Activated T-helper 17 cell treated with anti-CD3 and anti-CD28 coated beads, Interleukin-2, amount 50 U/mL, for 72 hours (primary cell): ENCODE results near the gene ZNF407. TPM values are rescaled to one million over a fixed set of nuclear protein-coding genes. Genes with fewer than 3 reads are reported as not detected.

Experiments used
- ATAC-seq: fragments of 150-1000 bp; cut with Tn5 transposase; replicated peaks from 2 replicates; pipeline ENCODE4 v1.10.0; 2021; ENCODE audit warnings: mild to moderate bottlenecking, moderate library complexity
- H3K27ac Mint-ChIP-seq: one replicate; pipeline ENCODE4 v1.8.0; 2022; ENCODE audit warnings: mixed read lengths
- H3K27me3 Mint-ChIP-seq: one replicate; pipeline ENCODE4 v1.8.0; 2022; ENCODE audit warnings: mixed read lengths
- H3K36me3 Mint-ChIP-seq: one replicate; pipeline ENCODE4 v1.8.0; 2022; ENCODE audit warnings: low read depth, mild to moderate bottlenecking, mixed read lengths
- H3K4me1 Mint-ChIP-seq: one replicate; pipeline ENCODE4 v1.8.0; 2022; ENCODE audit warnings: mixed read lengths
- H3K4me3 Mint-ChIP-seq: one replicate; pipeline ENCODE4 v1.8.0; 2022; ENCODE audit warnings: mild to moderate bottlenecking, mixed read lengths
- H3K9me3 Mint-ChIP-seq: one replicate; pipeline ENCODE4 v1.8.0; 2022; ENCODE audit warnings: mixed read lengths
- total RNA-seq, 2 donors: library from RNA; stranded (reverse); gene quantifications; one replicate each; pipeline ENCODE4 v1.2.3, GENCODE V29; 2022

The ZNF407 gene
- total RNA-seq, 2 donors from 2014 or later: 17.9 to 22.5 TPM

DNA sequence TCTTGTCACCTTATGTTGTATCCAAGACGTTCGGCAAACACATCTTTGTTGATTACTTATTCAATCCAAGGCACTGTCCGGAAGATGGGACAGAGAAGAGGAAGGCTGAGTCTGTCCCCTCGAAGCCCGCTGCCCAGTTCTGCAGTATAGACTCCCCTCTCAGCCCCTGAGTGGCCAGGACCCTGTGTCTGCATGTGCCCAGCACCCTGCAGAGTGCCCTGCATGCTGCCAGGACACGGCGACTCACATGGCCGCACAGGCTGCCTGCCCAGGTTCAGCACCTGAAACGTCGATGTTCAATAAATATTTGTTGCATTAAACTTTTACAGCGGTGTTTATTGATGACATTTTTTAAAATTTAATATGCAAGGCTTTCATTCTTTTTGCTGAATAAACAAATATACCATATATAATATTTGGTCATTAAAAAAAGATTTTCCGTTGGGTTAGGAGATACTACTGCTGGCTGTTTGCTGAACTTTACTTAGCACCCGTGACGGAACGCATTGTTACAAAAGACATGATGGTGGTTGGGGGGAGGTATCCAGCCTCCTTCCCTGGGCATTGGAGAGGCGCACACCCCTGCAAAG is 464.7 kb downstream of the ZNF407 start:
- no peaks in the 10 kb centered on the region for H3K27me3 Mint-ChIP-seq
- no peak overlapping the region for H3K4me3 Mint-ChIP-seq
- no peaks in the 10 kb centered on the region for H3K4me1 Mint-ChIP-seq
- H3K27ac Mint-ChIP-seq: no peak overlapping the region
- no peaks in the 10 kb centered on the region for H3K9me3 Mint-ChIP-seq
- ATAC-seq: no peak
- H3K36me3 Mint-ChIP-seq: no peaks in the 10 kb centered on the region

DNA sequence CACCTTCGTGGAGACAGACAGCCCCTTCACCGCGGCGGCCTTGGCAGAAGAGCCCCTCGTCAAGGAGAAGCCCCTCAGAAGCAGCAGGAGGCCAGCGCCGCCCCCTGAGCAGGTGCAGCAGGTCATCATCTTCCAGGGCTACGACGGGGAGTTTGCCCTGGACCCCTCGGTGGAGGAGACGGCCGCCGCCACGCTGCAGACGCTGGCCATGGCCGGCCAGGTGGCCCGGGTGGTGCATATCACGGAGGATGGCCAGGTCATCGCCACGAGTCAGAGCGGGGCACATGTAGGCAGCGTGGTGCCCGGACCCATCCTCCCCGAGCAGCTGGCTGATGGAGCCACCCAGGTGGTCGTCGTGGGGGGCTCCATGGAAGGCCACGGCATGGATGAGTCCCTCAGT is 465.5 kb downstream of the ZNF407 start:
- no peak for ATAC-seq
- Mint-ChIP-seq H3K27me3 (no peaks in the 10 kb centered on the region), H3K4me3 (no peak overlapping the region), H3K9me3 (no peaks in the 10 kb centered on the region), H3K4me1 (peaks cover 5% of the 10 kb centered on the region), H3K36me3 (no peaks in the 10 kb centered on the region), H3K27ac (no peak overlapping the region)

DNA sequence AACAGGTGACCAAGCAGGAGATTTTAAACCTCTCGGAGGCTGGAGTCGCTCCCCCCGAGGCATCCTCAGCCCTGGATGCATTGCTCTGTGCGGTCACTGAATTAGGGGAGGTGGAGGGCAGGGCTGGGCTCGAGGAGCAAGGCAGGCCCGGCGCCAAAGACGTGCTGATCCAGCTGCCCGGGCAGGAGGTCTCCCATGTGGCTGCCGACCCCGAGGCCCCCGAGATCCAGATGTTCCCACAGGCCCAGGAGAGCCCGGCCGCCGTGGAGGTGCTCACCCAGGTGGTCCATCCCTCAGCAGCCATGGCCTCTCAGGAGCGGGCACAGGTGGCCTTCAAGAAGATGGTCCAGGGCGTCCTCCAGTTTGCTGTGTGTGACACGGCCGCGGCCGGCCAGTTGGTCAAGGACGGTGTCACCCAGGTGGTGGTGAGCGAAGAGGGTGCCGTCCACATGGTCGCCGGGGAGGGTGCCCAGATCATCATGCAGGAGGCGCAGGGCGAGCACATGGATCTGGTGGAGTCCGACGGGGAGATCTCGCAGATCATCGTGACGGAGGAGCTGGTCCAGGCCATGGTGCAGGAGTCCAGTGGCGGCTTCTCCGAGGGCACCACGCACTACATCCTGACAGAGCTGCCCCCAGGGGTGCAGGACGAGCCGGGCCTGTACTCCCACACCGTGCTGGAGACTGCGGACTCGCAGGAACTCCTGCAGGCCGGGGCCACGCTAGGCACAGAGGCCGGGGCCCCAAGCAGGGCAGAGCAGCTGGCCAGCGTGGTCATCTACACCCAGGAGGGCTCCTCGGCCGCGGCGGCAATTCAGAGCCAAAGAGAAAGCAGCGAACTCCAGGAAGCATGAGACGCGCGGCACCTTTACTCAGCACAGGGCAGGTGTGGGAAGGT is 466.2 kb downstream of the ZNF407 start:
- H3K9me3 Mint-ChIP-seq: no peaks in the 10 kb centered on the region
- H3K4me3 Mint-ChIP-seq: no peak overlapping the region
- no peaks in the 10 kb centered on the region for H3K36me3 Mint-ChIP-seq
- peaks cover 5% of the 10 kb centered on the region for H3K4me1 Mint-ChIP-seq
- no peak overlapping the region for H3K27ac Mint-ChIP-seq
- no peaks in the 10 kb centered on the region for H3K27me3 Mint-ChIP-seq
- ATAC-seq: no peak

DNA sequence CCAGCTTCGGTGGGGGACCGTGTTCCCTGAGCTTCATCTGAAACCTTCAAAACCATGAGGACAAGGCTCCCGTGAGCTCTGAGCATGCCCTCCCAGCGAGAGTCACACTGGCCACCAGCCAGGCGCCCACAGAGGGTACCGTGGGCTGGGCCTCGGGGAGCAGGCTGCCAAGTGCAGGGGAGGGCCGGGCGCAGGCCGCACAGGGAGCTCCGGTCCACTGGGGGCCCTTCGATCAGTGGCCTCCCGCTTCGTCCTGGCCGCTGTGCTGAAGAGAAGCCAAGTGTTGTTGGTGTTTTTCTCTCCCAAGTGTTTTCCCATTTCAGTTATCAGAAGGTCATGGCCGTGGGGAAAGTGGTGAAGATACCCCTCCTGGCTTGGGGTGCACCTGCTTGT is 466.8 kb downstream of the ZNF407 start:
- H3K27ac Mint-ChIP-seq: no peak overlapping the region
- H3K36me3 Mint-ChIP-seq: no peaks in the 10 kb centered on the region
- peaks cover 5% of the 10 kb centered on the region for H3K4me1 Mint-ChIP-seq
- H3K4me3 Mint-ChIP-seq: no peak overlapping the region
- no peaks in the 10 kb centered on the region for H3K27me3 Mint-ChIP-seq
- no peaks in the 10 kb centered on the region for H3K9me3 Mint-ChIP-seq
- no peak for ATAC-seq

DNA sequence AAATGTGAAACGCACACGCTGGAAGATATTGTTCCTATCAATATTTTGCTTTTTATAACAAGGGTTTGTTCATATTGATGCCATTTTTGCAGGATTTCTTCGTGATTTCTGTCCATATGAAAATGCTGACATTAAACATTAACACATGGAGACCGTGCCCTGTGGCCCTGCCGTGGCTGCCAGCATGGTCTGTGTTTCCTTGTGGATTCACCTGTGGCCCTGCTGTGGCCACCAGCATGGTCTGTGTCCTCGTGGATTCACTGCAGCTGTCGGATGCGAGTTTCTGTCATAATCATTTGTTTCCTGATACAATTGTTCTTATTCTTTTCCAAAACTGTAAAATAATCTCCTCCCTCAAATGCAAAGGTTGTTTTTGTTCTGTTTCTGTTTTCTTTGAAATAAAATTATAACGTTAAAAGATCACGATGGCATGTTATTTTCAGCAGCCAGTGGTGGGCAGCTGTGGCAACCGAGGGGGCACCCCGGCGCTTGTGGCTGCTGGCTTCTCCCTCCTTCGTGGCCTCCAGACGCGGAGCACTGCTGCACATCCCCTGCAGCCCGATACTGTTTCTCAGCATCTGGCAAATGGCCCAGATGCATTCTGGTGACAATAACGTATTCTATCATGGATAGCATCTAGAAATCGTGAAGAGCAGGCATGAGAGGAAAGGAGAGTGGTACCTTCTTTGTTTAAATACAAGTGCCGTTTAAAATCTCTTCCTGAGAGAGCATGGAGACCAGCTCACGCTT is 467.8 kb downstream of the ZNF407 start:
- Mint-ChIP-seq H3K4me1 (peaks cover 5% of the 10 kb centered on the region), H3K4me3 (no peak overlapping the region), H3K9me3 (no peaks in the 10 kb centered on the region), H3K27ac (peak overlapping the region; percentile 75), H3K36me3 (no peaks in the 10 kb centered on the region), H3K27me3 (no peaks in the 10 kb centered on the region)
- no peak for ATAC-seq

DNA sequence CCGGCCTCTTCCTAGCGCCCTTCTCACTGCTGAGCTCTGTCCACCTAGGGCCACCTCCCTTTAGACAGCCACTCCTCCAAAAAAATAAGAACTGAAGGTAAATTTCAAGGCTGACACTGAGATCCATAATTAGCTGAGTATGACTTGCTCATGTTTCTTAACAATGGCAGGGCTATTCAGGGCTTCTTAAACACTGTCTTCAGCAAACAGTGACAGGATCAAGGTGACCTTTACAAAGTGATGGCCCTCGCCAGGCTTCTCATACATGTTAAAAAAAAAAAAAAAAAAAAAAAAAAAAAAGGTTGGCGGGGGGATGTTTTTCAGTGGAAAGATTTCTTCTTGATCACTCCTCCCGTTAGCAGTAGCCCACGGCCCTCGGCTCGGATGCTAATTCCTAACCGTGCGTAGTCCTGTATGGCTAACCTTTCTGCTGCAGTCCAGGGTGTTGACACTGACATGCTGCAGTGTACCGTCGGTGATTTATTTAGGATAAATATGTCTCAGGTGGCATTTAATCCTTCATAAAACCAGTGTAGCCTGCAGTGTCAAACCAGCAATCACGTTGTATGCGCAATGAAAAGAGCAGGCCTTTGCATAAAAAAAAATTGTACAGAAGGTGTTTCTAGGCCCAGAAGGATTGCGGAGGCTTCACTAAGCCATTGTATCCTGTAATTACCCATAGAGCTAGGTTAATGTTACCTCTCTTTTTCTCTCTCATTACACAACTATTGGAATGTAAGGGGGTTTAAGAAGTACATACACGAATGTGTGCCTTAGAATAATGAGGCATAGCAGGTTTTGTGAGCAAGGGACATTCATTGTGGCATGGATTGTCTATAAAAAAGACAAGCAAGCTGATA is 468.6 kb downstream of the ZNF407 start:
- no peak overlapping the region for H3K4me3 Mint-ChIP-seq
- peaks cover 14% of the 10 kb centered on the region for H3K4me1 Mint-ChIP-seq

DNA sequence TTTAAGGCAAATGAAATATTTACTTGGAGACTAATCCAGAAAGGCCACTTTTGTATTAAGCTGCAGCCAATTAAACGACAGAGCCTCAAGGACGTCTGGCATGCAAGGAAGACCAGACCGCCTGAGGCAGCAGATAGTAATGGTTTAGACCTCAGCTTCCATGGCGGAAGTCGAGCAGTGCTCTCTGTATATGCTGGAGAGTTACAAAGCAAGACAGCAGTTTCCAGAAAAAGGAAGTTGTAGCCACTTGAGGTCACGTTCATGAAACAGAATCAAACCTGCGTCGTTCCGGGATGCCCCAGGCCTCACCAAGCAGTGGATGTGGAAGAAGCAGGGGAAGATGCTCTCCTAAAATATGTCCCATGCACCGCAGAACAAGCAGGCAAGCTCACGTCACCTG is 469.3 kb downstream of the ZNF407 start:
- Mint-ChIP-seq H3K36me3 (no peaks in the 10 kb centered on the region), H3K27ac (no peak overlapping the region), H3K4me1 (peaks cover 17% of the 10 kb centered on the region), H3K4me3 (no peak overlapping the region), H3K9me3 (no peaks in the 10 kb centered on the region), H3K27me3 (no peaks in the 10 kb centered on the region)
- ATAC-seq: no peak

More for the DNA sequence above, 468.6 kb downstream of the ZNF407 start:
- no peak for ATAC-seq
- H3K27ac Mint-ChIP-seq: peak overlapping the region; percentile 75
- H3K9me3 Mint-ChIP-seq: no peaks in the 10 kb centered on the region
- H3K36me3 Mint-ChIP-seq: no peaks in the 10 kb centered on the region
- H3K27me3 Mint-ChIP-seq: no peaks in the 10 kb centered on the region

DNA sequence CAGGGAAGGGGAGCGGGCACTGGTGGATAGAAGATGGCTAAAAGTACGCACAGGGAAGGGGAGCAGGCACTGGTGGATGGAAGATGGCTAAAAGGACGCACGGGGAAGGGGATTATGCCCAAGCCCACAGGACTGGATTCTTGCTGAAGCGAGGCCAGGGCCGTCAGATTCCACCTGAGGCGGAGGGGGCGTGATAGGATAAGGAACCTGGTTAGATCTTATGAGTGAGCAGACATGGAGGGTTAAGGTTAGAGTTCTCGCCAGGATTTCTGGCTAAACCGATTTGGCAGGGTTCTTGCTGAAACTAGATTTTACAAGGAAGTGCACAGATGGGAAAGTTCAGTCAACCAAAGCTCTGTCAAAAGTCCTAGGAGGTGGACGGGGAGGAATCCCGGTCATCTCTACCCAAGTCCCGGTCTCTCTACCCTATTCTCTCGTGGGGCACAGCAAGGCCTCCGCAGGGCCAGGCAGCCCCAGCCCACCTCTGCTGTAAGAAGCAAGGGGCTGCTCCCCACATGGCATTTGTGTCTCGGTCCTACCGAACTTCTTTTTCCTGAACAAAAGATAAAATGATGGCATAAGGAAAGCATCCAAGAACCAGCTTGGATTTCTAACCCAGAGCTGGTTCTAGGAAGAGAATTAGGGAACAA is 470.5 kb downstream of the ZNF407 start:
- peak overlapping the region; percentile 90 for H3K27ac Mint-ChIP-seq
- H3K9me3 Mint-ChIP-seq: no peaks in the 10 kb centered on the region
- peaks cover 17% of the 10 kb centered on the region for H3K4me1 Mint-ChIP-seq
- ATAC-seq: no peak
- no peaks in the 10 kb centered on the region for H3K36me3 Mint-ChIP-seq
- no peaks in the 10 kb centered on the region for H3K27me3 Mint-ChIP-seq
- H3K4me3 Mint-ChIP-seq: no peak overlapping the region

DNA sequence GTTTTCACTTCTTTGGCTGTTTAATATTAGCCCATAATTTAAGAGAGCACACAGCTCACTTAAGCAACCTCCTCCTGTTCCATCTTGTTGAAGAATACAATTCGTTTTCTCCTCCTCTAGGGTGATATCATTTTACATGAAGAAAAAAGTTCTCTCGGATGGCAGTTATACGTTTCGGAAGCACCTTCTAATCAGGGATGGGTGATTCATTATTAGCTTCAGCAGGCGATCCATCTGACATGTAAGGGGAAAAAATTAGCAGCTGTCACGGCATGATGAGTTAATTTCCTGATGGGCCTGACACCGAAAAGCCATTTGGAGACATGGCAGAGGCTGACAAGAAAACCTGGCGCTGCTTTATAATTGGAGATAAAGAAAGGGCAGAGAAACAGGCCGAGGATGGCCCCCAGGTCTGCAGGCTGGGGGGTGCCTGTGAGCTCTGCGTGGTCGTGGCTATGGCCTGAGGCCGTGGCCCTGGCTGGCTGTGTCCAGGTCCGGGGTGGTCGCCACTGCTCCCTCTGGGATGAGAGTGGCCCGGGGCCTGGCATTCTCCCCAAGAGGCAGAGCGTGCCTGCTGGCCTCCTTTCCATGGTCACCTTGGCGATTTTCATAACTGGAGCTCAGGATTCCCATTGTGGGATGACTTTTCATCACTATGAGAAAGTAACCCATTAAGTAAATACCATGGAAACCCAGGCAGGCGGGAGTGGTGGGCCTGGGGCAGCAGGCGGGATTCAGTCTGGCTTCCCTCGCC is 471.2 kb downstream of the ZNF407 start:
- Mint-ChIP-seq H3K9me3 (no peaks in the 10 kb centered on the region), H3K36me3 (no peaks in the 10 kb centered on the region), H3K4me1 (peaks cover 17% of the 10 kb centered on the region), H3K4me3 (no peak overlapping the region), H3K27ac (peak overlapping the region; percentile 90), H3K27me3 (no peaks in the 10 kb centered on the region)
- no peak for ATAC-seq

DNA sequence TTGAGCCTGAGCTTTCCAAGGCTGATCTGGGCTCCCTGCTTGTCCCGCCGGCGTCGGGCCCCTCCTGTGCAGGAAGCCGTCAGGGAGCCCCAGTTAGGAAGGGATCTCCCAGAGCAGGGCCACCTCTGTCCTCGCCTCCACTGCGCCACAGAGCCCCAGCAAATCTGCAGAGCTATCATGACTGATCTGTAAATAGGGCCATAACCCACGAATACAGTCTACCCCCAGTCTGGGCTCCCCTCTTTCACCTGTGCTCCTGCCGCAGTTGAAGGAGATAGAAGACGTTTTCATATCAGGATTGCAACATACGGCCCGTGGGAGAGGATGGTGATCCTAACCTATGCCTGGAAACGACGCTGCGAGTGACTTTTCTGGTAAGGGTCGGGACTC is 472.6 kb downstream of the ZNF407 start:
- Mint-ChIP-seq H3K9me3 (no peaks in the 10 kb centered on the region), H3K4me3 (peak overlapping the region; percentile 84), H3K27ac (peak overlapping the region; percentile 90), H3K4me1 (peaks cover 17% of the 10 kb centered on the region), H3K27me3 (no peaks in the 10 kb centered on the region), H3K36me3 (no peaks in the 10 kb centered on the region)
- ATAC-seq: no peak

DNA sequence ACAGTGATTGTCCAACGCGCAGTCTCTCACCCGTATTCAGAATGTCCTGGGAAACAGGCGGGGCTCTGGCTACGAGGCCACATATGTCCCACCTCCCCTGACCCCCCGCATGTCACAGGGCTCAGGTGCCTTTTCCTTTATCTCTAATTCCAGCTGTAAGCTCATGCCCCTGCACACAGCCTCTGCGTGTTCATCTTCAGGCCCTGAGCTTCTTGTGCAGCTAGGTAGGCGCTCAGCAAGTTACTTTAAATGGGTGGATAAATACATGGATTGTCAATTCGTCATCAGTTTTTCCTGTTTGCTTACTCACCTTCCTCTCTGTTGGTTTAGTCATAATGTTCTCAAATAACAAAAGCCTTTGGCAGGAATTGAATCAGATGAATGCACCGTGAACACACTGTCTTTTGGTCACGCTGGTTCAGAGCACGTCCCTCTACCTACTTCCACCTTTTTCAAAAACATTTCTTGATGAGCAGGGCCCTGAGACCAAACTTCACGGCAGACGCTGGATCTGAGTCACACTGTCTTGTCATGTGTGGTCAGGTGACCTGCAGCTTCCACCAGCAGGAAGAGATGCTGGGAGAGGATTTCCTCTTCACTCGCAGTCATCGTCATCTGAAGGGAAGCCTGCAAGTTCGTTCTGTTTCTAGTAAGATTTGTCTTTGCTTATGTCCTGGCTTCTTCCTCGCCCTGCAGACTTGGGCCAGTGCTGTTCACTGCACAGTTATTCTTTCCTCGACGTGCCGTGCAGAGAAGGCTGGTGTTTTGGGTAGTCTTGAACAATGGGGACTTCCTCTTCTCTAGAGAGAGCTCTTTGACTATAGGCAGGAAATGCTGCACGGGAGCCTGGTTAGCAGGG is 473.2 kb downstream of the ZNF407 start:
- Mint-ChIP-seq H3K4me3 (peak overlapping the region; percentile 84), H3K27me3 (no peaks in the 10 kb centered on the region), H3K27ac (peak overlapping the region; percentile 90)

DNA sequence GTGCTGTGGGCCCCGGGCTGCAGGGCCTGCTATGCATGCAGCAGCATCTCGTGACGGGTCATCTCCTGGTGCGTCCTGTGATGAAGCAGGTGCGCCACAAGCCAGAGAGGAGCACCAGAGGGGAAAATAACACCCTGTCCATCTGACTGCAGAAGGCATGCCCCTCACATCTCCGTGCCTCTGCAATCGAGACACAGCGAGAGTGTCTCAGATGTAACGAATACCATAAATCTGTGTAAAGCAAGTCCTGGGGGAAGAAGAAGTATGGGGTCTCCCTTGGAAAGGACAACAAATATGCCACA is 473.8 kb downstream of the ZNF407 start:
- Mint-ChIP-seq H3K4me3 (peak overlapping the region; percentile 84), H3K36me3 (no peaks in the 10 kb centered on the region), H3K9me3 (peaks cover 3% of the 10 kb centered on the region), H3K27me3 (no peaks in the 10 kb centered on the region), H3K27ac (peak overlapping the region; percentile 90), H3K4me1 (peaks cover 17% of the 10 kb centered on the region)
- no peak for ATAC-seq

More for the DNA sequence above, 473.2 kb downstream of the ZNF407 start:
- Mint-ChIP-seq H3K36me3 (no peaks in the 10 kb centered on the region), H3K4me1 (peaks cover 17% of the 10 kb centered on the region), H3K9me3 (no peaks in the 10 kb centered on the region)
- ATAC-seq: peak; percentile 95
